NCI-H146 (cell line): ENCODE measurements around the gene LGALS1.
A peak's percentile ranks its signal among the peaks of the same experiment; 100 is the strongest.

Source experiments
- DNase-seq: peaks from one replicate; lab custom pipeline; 2025; lab: John Stamatoyannopoulos, UW

The LGALS1 gene

GRCh38 chr22:37674951-37675929 is at the start of gene LGALS1:
LGALS1 (plus strand) TSS chr22:37675636; CDS start chr22:37675703, 67 bp downstream.
- peak; percentile 39 for DNase-seq

GRCh38 chr22:37625737-37626136 is 49.7 kb upstream of the LGALS1 start:
- DNase-seq, result no peak

- DNase-seq, result no peak
Observed at GRCh38 chr22:37626144-37626543, 49.3 kb upstream of the LGALS1 start.

GRCh38 chr22:37626556-37627075 is 48.8 kb upstream of the LGALS1 start:
- DNase-seq, result no peak

GRCh38 chr22:37627121-37627520 is 48.3 kb upstream of the LGALS1 start:
- no peak for DNase-seq

- no peak for DNase-seq
Observed at GRCh38 chr22:37627545-37627944, 47.9 kb upstream of the LGALS1 start.

- no peak for DNase-seq
Observed at GRCh38 chr22:37628830-37629229, 46.6 kb upstream of the LGALS1 start.

- no peak for DNase-seq
Observed at GRCh38 chr22:37629928-37630327, 45.5 kb upstream of the LGALS1 start.

GRCh38 chr22:37630839-37631435 is 44.5 kb upstream of the LGALS1 start:
- no peak for DNase-seq

- DNase-seq, result no peak
Observed at GRCh38 chr22:37631448-37632173, 43.8 kb upstream of the LGALS1 start.

- DNase-seq, result no peak
Observed at GRCh38 chr22:37632174-37633088, 43.0 kb upstream of the LGALS1 start.

- no peak for DNase-seq
Observed at GRCh38 chr22:37633089-37633624, 42.3 kb upstream of the LGALS1 start.

- no peak for DNase-seq
Observed at GRCh38 chr22:37633625-37634416, 41.6 kb upstream of the LGALS1 start.

- DNase-seq, result no peak
Observed at GRCh38 chr22:37634417-37634924, 41.0 kb upstream of the LGALS1 start.

- no peak for DNase-seq
Observed at GRCh38 chr22:37635157-37635556, 40.3 kb upstream of the LGALS1 start.

GRCh38 chr22:37636186-37636948 is 39.1 kb upstream of the LGALS1 start:
- no peak for DNase-seq

GRCh38 chr22:37636949-37637273 is 38.5 kb upstream of the LGALS1 start:
- no peak for DNase-seq

- no peak for DNase-seq
Observed at GRCh38 chr22:37638391-37639069, 36.9 kb upstream of the LGALS1 start.
